ENCODE data around the gene ARID2.

The ARID2 gene

DNA sequence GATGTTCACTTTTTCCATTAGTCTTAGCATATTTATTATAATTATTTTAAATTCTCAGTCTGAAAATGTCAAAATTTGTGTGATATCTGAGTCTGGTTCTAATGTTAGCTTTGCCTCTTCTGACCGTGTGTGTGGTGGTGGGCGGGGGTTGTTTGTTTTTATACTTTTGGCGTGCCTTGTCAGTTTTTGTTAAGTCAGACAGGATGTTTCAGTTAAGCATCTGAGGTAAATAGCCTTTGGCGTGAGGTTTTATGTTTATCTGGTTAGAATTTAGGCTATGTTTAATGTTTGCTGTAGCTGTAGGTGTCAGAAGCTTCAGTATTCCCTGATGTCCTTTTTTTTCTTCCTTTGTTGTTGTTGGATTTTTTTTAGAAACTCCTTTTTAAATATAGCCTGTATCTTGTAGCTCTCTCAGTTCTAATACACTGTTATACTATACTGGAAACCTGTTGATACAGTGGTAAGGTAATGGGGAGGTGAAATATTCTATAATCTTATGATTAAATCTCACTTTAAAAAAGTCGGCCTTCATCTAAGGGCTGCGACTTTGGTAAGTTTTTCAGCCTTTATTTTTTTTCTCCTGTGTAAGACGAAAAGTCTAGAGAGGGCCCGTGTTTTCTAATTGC, 149.2 kb downstream of the ARID2 start:
- no peak for DNase-seq

DNA sequence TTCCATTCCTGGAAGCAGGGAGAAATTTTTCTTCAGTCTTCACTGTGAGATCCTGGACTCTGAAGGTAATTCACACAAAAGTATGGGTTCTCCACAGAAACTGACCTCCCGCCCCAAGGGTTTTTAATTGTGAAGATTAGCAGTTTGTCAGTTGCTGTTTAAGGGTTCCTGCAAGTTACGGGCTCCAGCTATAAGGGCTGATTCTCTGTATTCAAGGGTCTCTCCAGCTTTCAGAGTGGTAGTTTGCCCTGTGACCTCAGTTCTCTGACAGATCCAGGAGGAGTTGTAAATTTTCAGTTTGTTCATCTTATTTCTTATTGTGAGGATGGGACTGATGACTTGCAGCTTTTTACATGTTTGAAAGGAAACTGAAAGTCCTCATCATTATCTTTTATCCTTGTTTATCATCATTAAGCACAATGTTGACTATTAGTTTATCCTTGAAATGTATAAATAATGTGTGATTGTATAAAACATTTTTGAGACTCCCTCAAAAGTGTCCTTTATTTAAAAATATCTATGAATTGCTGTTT, 149.9 kb downstream of the ARID2 start:
- peak; percentile 3 for DNase-seq

DNA sequence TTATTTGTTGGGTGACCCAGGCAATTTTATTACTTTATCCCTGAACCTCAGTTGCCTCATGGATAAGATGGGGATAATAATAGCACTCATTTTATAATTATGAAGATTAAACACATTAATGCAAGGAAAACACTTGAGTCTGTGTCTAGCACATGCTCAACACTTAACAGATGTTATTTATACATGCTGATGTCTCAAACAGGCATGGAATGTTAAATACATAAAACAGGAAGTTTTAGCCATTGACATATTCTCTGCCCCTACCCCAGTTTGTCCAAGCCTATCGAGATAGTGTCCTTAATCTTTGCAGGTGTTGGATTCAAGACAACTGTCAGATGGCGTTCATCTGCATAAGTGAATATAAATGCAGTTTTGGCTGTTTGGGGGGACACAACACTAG, 151.0 kb downstream of the ARID2 start:
- DNase-seq = no peak

DNA sequence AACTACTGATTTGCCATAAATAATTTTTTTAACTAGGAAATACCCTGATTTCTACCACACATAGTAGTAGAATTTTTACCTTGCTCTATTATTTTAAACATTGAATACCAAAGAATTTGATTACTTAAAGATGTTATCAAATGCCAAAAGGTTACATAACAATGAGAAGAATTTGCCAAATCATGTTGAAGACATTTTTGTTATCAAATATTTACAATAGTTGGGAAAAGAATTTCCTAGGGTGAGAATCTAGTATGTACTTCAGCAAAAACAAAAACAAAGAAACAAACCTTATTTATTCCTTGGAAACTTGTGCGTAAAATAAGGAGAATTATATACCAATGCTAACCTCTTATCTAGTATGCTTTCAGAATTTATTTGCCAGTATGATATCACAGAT, 153.7 kb downstream of the ARID2 start:
- DNase-seq = no peak

DNA sequence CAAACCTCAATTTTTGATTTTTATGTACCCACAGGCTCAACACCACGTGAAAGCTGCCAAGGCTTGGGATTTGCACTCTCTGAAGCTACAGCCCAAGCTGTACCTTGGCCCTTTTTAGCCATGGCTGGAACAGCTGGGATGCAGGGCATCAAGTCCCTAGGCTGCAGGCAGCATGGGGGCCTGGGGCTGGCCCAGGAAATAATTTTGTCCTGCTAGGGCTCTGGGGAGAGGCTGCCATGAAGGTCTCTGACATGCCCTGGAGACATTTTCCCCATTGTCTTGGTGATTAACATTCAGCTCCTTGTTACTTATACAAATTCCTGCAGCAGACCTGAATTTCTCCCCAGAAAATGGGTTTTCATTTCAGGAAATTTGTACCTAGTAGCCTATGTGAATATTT, 157.2 kb downstream of the ARID2 start:
- DNase-seq = no peak

DNA sequence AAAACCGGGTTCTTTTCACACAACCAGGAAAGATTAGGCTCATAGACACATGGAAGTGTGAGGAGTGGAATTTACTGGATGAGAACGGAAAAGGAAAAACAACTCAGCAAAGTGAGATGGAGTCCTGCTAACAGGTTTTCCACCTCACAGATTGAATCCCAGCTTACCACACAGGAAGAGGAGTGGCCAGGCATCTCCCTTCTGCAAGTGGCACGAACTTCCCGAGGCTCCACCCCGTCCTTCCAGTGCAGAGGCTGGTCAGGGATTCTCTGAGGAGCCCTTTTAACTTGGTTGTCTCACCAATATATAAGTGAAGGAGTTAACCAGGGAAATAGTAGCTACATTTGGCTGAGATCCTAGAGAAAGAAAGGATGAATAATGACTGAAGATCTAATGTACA, 158.0 kb downstream of the ARID2 start:
- DNase-seq = no peak

DNA sequence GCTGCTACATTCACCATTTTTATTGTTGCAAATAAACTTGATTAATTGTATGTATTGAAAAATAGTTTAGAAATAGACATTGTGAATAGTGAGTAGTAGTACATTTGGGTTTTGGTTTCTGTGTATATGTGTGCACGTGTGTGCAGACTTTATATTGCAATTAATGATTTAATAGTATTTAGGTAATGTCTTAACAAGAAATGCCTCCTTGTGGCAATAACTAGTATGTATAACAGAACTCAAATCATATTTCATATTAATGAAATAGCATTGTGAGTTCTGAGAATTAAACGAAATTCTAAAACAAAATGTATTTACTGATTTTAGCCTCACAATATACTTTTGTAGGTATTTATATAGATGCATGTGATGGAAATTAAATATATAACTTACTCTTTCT, 160.8 kb downstream of the ARID2 start:
- DNase-seq = no peak

DNA sequence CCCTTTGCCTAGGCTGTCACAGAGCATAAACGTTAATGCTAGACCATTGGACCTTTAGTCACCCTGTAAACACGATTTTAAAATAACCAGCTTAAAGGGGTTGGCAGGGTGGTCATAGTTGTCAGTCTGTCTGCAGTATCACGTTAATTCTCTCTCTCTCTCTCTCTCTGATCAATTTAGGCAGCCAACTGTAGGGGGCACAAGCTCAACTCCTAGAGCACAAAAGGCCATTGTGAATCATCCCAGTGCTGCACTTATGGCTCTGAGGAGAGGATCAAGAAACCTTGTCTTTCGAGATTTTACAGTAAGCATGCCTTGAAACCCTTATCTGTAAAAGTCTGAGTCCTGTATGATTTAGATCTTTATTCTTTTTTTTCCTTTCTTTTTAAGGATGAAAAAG, 163.7 kb downstream of the ARID2 start:
- DNase-seq = no peak

DNA sequence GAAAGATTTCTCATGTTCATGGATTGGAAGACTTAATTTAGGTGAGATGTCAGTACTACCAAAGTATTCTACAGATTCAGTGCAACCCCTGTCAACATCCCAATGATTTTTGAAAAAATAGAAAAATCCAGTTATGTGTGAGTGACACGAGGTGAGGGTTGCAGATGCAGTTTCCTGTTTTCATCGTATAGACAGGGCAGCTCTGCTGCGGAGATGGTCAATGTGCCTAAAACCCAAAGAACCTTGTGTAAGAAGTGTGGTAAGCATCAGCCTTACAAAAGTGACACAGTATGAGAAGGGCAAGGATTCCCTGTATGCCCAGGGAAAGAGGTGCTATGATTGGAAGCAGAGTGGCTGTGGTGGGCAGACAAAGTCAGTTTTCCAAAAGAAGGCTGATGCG, 166.5 kb downstream of the ARID2 start:
- DNase-seq = no peak

DNA sequence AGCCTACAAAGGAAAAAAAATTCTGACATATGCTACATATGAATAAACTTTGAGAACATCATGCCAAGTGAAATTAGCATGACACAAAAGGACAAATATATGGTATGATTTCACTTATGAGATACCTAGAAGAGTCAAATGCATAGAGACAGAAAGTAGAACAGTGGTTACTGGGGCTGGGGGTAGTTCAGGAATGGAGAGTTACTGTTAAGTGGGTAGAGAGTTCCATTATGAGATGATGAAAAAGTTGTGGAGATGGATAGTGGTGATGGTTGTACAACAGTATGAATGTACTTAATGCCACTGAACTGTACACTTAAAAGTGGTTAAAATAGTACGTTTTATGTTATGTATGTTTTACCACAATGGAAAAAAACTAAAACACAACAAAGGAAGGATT, 168.6 kb downstream of the ARID2 start:
- DNase-seq = no peak

DNA sequence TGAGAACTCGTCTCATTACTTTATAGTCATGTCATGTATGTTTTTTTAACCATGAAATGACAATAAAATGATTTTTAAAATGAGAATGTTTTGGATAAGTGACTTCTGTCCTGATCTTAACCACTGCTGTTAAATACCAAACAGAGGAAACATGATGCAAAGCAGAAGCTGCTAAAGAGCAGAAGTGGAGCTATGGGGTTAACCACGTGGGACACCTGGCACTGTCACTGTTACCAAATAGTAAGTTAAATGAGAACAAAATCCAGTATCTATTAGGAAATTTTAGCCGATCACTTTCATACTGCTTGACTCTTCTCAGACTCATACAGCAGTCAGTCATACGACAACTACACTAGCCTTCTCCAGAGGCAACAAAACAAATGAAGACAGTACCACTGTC, 178.4 kb downstream of the ARID2 start:
- DNase-seq = no peak

DNA sequence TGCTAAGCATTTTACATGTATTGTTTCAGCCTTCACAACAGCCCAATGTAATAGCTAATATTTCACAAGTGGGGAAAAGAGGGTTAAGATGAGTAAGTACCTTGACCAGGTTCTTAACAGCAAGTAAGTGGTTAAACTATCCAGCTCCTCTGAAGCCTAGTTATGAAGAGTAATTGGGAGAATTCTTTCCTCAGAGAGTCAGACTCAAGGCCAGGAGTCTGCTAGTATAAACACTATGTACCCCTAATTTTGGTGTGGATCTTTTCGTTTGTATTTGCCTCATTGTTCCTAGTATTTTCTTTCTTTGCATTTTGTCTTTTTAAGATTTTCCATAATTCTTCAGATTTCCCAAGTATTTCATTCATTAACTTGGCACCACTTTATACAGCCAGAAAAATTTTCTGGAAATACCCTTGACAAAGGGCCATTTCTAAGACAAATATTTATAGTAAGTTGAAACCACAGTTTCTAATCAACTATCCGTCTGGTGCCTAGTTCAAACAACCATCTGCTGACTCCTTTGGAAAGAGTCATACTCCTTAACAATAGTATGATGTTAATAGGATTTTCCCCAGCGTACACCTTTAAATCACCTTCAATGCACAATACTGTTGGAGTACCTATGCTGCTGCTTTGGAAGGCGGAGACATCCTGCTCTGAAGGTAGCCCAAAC, 179.7 kb downstream of the ARID2 start:
- no peak for DNase-seq

DNA sequence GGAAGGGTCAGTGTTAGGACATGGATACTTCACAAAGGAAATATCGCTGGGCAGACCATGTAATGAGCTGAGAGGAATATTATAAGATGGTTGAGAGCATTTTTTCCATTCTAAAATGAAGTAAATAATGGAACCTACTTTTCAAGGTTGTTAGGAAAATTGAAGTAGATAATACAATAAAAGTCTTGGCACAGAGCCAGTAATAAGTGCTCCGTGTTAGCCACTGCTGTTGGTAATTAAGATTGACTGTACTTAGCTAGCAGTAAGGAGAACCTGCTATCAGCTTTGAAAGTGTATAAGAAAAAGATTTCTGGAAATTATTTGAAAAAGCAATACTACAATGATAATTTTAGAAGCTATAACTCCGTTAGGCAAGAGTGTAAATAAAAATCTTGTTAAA, 183.3 kb downstream of the ARID2 start:
- DNase-seq = peak; percentile 50

DNA sequence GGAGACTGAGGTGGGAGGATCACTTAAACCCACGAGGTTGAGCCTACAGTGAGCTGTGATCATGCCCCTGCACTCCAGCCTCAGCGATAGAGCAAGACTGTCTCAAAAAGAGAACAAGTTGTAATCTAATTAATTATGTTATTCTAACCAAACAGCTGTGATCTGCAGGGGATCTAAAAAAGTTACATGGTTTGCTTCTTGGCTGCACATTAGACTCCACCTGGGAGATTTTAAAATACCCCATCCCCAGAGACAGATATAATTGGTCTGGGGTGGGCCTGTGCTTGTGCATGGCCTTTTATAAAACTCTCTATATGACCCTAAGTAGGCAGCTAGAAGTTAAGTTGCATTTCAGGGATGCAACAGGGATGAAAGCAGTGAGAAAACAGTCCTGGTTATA, 184.1 kb downstream of the ARID2 start:
- no peak for DNase-seq

DNA sequence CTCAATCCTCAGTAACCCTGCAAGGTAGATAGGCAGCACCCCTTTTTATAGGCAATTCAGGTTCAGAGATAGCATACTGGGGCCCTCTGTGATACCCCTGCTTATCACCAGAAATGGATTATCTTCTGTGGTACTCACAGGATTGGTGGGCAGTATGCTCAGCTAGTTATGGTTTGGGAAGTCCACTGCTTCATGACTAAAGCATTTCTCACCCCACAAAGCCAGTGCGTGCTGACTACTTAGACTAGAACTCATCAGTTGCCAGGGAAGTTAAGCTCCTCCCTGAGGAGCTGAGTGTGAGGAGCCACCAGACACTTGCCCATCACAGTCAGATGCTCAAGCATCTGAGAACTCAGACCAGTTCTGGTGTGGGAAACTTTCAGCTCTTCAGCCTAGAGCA, 184.6 kb downstream of the ARID2 start:
- DNase-seq = no peak

DNA sequence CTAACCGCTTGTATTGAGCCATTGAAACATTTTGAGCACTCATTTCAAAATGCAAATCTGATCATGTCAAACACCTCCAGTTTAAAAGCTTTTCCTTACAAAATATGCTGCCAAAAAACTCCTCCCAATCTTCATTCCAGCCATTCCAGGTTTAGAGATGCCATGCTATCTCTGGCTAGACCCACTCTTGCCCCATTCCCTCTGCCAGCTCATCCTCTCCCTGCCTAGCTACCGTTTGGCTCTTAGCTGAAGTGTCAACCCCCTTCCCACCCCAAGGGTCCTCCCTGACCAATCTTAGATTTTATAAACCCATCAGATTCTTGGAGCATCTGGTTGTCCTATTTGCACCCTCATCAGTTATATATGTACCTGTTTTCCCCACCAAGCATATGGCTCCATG, 185.9 kb downstream of the ARID2 start:
- no peak for DNase-seq

DNA sequence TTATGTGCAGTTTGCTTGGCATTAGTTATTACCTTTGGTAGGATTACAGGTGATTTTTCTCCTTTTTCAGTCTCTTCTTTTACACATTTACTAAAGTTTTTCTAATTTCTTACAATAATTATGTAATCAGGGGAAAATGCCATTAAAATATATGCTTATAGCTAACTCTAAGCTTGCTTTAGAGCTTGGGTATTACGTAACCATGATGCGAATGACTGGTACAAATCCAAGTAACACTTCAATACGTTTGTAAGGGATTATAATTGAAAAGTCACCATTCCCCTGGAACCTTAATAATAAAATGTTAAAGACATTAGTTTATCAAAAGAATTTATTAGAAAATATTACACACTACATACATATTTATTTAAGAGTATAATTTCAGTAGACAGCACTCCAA, 189.3 kb downstream of the ARID2 start:
- DNase-seq = no peak

DNA sequence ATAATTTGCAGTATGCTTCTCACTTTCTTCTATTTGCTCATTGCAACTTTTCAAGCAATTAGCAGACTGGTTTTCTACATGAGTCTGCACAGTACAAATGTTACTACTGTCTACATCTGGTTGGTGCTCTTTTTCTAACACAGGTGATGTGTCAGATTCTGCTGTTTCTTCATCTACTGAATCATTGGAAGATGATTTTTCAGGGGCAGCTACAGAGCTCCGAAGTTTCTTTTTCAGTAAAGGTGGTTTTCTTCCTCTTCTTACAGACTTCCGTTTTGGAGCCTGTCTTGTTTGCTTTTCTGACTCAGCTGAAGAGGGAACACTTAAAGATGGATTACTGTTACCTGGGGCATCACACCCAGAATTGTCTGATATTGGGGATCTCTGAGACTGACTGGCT, 198.8 kb downstream of the ARID2 start:
- DNase-seq = no peak

DNA sequence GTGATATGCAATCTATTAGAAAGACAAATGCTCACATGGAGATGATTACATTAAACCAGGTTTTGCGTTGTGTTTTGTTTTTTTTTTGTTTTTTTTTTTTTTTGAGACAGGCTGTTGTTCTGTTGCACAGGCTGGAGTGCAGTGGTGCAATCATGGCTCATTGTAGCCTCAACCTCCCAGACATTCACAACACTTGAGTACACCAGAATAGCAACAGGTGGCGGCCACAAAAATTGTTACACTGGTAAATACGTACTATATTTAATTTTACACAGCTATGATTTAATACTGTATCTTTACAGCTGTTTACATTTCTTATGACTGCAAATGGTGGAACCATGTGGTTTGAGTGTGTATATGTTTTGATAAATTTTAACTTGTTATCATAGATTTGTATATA, 200.9 kb downstream of the ARID2 start:
- no peak for DNase-seq

DNA sequence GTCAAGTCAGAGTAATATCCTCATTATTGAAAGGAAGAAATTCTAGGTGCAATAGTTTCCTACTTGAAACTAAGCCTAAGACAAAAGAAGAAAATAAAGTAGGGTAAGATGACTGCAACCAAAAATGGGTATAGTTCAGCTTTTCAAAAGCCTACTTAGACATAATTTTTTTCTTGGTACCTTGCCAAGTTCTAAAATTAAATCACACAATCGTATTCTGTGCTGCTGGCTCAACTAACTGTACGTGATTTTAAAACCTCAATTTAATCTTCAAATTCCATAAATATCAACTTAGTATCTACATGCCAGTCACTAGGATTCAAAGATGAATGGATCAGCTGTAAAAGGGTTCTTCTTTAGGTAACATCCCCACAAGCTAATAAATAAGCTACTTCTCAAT, 204.0 kb downstream of the ARID2 start:
- no peak for DNase-seq

DNA sequence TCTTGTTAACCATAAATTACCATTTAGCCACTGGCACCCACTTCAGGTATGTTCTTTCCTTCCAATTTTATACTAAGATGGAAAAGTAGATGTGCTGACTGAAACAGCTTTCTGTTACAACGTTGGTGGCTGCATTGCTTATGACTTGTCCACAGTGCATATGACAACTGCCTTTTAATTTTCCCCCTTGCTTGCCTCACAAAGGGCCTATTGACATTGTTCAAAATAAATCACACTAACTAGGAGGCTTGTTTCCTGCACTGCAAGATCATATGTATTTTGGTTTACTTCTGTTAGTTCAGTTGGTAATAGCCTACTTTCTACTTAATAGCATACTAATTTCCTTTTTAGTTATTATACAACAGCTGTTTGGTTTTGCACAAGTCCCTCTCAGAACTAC, 205.4 kb downstream of the ARID2 start:
- no peak for DNase-seq

DNA sequence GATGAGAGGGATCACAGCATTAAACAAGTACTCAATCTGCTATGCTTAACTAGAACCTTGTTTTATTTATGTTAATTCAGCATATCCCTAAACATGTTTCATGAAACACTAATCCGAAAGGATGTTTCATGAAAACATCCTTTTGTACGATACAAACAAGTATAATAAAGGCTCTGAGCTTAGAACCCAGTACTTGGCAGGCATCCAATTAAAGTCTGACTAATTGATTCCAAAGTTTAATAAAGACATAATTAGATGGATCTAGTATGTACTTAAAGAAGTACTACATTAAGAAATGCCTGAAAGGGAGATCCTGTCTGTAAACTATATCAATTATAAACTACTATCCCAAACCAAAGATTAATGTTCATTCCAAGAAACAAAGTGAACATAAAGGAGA, 209.1 kb downstream of the ARID2 start:
- DNase-seq = no peak

DNA sequence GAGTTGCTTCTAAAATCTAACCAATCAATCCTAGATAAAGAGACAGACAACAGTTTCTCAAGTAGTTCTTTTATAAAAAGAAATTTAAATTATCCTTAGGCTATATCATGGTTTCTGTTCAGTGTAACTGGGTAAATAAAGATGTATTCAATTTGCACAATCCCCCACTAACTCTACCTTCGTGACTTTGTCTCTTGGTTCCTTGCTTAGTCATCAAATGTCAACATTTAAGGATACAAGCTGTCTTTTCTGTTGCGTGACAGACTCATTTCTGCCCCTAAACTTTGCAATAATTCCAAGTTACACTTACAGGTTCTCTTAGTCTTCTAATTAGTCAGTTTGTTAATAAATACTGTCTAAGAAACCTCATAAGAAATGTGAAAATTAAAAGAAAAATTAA, 210.3 kb downstream of the ARID2 start:
- no peak for DNase-seq

DNA sequence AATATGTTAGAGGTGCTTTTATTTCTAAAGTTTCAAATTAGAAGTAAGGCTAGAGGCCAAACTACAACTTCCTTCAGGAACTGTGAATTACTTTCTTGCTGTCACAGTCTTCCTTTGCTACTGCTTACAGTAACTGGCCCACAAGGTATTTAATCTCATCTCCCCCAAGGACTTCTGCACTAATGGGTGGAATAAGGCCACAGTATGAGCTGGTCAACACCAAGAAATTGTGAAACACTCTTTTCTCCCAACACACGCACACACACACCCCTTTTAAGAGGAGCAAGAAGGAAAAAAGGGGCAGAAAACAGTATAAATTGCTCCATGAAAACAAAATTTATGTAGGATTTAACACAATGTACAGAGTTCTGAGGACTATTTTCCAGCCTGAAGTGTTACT, 215.3 kb downstream of the ARID2 start:
- no peak for DNase-seq

DNA sequence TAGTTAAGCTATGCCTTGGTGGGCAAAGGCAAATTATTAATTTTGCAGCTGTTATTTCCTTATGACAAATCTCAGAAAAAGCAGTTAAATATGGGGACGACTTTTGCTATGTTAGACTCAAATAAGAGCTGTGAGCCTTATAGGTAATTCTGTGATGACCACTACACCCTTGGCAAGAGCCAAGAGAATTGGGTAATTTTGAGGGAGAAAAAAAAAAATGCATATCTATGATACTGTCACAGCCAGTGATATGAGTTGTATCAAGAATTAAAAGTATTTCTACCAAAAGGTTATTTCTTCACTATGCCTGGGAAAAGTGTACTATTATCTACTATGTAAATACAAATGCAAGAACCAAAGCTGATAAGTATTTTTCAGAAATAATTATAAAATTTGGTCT, 216.9 kb downstream of the ARID2 start:
- no peak for DNase-seq

Data from NCI-H2227 treated with DMSO at 0.1 percent for 48 hours (cell line).